Spleen (tissue), 11 donors: Measurements from ENCODE around the gene KCND3. TPM values are rescaled to one million over a fixed set of nuclear protein-coding genes. Genes with fewer than 3 reads are reported as not detected.

Experiments
- DNase-seq: peaks from one replicate; pipeline ENCODE4 v3.0.0-alpha.2; 2020
- H3K27ac ChIP-seq, 8 donors: fragments of 200-600 bp; sonication (generic) in 7 of 8; 1 replicate in 4 of 8; 2 replicates in 4 of 8; pipeline versions ENCODE4 v1.5.0 to v1.8.0; 2016 to 2021; ENCODE audit warnings: inconsistent platforms in 4 of 8, mild to moderate bottlenecking in 4 of 8, moderate library complexity in 1 of 8
- H3K27me3 ChIP-seq, 7 donors: fragments of 200-600 bp; sonication (generic) in 6 of 7; replicated peaks in 1 of 7; 1 replicate in 4 of 7; 2 replicates in 3 of 7; pipeline versions ENCODE4 v1.5.0 to v1.8.0; 2016 to 2021; ENCODE audit warnings: inconsistent platforms in 3 of 7, mild to moderate bottlenecking in 1 of 7
- H3K36me3 ChIP-seq, 6 donors: fragments of 200-600 bp; sonication (generic) in 5 of 6; 1 replicate in 4 of 6; 2 replicates in 2 of 6; pipeline versions ENCODE4 v1.5.0 to v1.8.0; 2016 to 2021; ENCODE audit warnings: inconsistent platforms in 2 of 6
- H3K4me1 ChIP-seq, 6 donors: fragments of 200-600 bp; sonication (generic) in 5 of 6; 1 replicate in 3 of 6; 2 replicates in 3 of 6; pipeline versions ENCODE4 v1.5.0 to v1.8.0; 2016 to 2021; ENCODE audit warnings: inconsistent platforms in 3 of 6
- H3K4me3 ChIP-seq, 8 donors: fragments of 200-600 bp; sonication (generic) in 7 of 8; 1 replicate in 4 of 8; 2 replicates in 4 of 8; pipeline versions ENCODE4 v1.5.0 to v1.8.0; 2016 to 2021; ENCODE audit warnings: inconsistent platforms in 4 of 8, mild to moderate bottlenecking in 4 of 8, moderate library complexity in 2 of 8
- H3K9me3 ChIP-seq, 8 donors: fragments of 200-600 bp; sonication (generic) in 7 of 8; 1 replicate in 4 of 8; 2 replicates in 4 of 8; pipeline versions ENCODE4 v1.5.0 to v1.8.0; 2016 to 2021; ENCODE audit warnings: inconsistent platforms in 4 of 8
- CTCF ChIP-seq, 11 experiments: fragments of 200-600 bp in 7 of 11; fragments of 450-650 bp in 4 of 11; sonication (generic) in 4 of 11; IDR thresholded peaks in 8 of 11; conservative IDR thresholded peaks in 3 of 11; 1 replicate in 7 of 11; 2 replicates in 4 of 11; pipeline versions ENCODE4 v1.4.0 to v1.8.0; 2016 to 2021; ENCODE audit warnings: antibody characterized with exemption in 11 of 11, inconsistent platforms in 4 of 11, mild to moderate bottlenecking in 1 of 11
- POLR2A ChIP-seq, 3 donors: fragments of 450-650 bp; IDR thresholded peaks; one replicate each; pipeline ENCODE4 v1.5.1; 2017; ENCODE audit warnings: antibody characterized with exemption in 3 of 3, mild to moderate bottlenecking in 1 of 3
- POLR2AphosphoS5 ChIP-seq, 3 donors: sonication (generic); formaldehyde crosslinking; IDR thresholded peaks; one replicate each; pipeline ENCODE4 v1.5.1; 2017; ENCODE audit warnings: antibody characterized with exemption in 3 of 3
- WGBS, 5 donors: extraction: QIAGEN DNeasy Blood & Tissue Kit in 3 of 5; methylation state at CpG; one replicate each; pipeline versions ENCODE4 v1.1.5 to v1.1.7; 2013 to 2018; 5-methylcytosine and 5-hydroxymethylcytosine counted together
- intact Hi-C: fragments of 100-400 bp; cut with DNase I; formaldehyde crosslinking; loops from one replicate; pipeline ENCODE4 v1.15.0; 2023; ENCODE audit warnings: low total_unique reads
- polyA plus RNA-seq, 3 donors: library from polyadenylated mRNA; stranded (reverse); fragments of 200-250 nt; gene quantifications; one replicate each; pipeline ENCODE4 v1.2.1, GENCODE V29; 2013
- total RNA-seq, 7 donors: library from RNA; depleted of rRNA in 3 of 7; stranded (reverse); fragments of >200 nt in 3 of 7; fragmentation: NEBNext Ultra II Directional in 4 of 7; extraction: Animal tissue kit (Norgen Biotek cat#: 25700) in 4 of 7; gene quantifications; one replicate each; pipeline versions ENCODE4 v1.1.0 to v1.2.1, GENCODE V29; 2016 to 2021
- donor health status: healthy with polysubstance abuse.
- donor health status: DM: no; HTN: no; CAD: no; lungs with moderate emphysema.
- donor health status: DM: no; HTN: no; CAD: no.
- donor health status: Bipolar disorder and iron deficiency.
- donor health status: healthy.
- donor health status: DM: no; HTN: no; CAD: no.
- donor health status: DM: yes; HTN: yes; CAD: no.

Gene KCND3
- total and polyA plus RNA-seq, 10 donors: 0.67 to 14.2 (median 8.6) TPM

GRCh38 chr1:111793923-111794322 lies 195.5 kb downstream of the KCND3 start:
- TF ChIP-seq POLR2A (IDR thresholded peaks at IDR 0.05) (no peak), POLR2AphosphoS5 (IDR thresholded peaks at IDR 0.05) (no peak), CTCF (IDR thresholded peaks at IDR 0.05 in 8 of 11, conservative IDR thresholded peaks at IDR 0.05 in 3 of 11) (no peak)
- no peak for DNase-seq
- H3K4me1 ChIP-seq: peaks cover 0 to 13% (median 4%) of the 10 kb centered on the region in 6 donors
- no peaks in the 10 kb centered on the region for H3K9me3 ChIP-seq
- H3K4me3 ChIP-seq: no peak overlapping the region
- no peak overlapping the region for H3K27ac ChIP-seq
- WGBS, 5 donors: 18 to 54% (median 28%) methylated on average over 2 of the region's 2 CpGs
- no peaks in the 10 kb centered on the region for H3K36me3 ChIP-seq
- peaks cover 0 to 8% (median 0%) of the 10 kb centered on the region in 7 donors for H3K27me3 ChIP-seq
- intact Hi-C loops: loop anchor here (10.0 kb wide), 1 partner anchor 201 kb away; no protein-coding TSS in a partner anchor

GRCh38 chr1:111792249-111792648 lies 197.2 kb downstream of the KCND3 start:
- Histone ChIP-seq H3K27me3 (peaks cover 0 to 8% (median 0%) of the 10 kb centered on the region in 7 donors), H3K4me3 (no peak overlapping the region), H3K36me3 (no peaks in the 10 kb centered on the region), H3K9me3 (no peaks in the 10 kb centered on the region), H3K27ac (peak overlapping the region in 2 of 8 donors; percentile 17 to 40), H3K4me1 (peaks cover 0 to 13% (median 4%) of the 10 kb centered on the region in 6 donors)
- no peak for DNase-seq
- intact Hi-C loops: loop anchor here (10.0 kb wide), 1 partner anchor 203 kb away; no protein-coding TSS in a partner anchor
- TF ChIP-seq POLR2AphosphoS5 (IDR thresholded peaks at IDR 0.05) (peak in 1 of 3 donors; percentile 5), CTCF (IDR thresholded peaks at IDR 0.05 in 8 of 11, conservative IDR thresholded peaks at IDR 0.05 in 3 of 11) (no peak), POLR2A (IDR thresholded peaks at IDR 0.05) (no peak)
- 42 to 56% (median 48%) methylated on average over 5 of the region's 5 CpGs for WGBS, 5 donors

DNA sequence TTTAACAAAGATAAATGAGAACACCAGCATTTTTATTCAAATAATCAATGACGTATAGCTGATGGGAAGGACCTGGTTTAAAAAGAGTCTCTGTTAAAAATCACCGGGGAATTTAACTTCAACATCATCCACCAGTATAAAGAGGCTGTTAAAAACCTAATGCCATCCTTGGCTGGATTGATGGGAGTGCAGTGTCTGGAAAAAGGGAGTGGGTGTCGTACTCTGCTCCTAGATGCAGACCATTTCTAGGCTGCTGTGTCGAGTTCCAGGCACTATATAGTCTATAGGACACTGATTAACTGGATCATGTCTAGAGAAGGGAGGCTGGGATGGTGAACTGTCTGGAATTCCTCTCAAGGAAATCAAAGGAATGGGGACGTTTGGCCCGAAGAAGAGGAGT lies 197.7 kb downstream of the KCND3 start:
- Histone ChIP-seq H3K27ac (peak overlapping the region in 2 of 8 donors; percentile 17 to 40), H3K4me3 (no peak overlapping the region), H3K4me1 (peaks cover 0 to 13% (median 4%) of the 10 kb centered on the region in 6 donors), H3K27me3 (peaks cover 0 to 8% (median 0%) of the 10 kb centered on the region in 7 donors), H3K36me3 (no peaks in the 10 kb centered on the region), H3K9me3 (no peaks in the 10 kb centered on the region)
- no peak for DNase-seq
- 75 to 85% (median 77%) methylated on average over 6 of the region's 6 CpGs for WGBS, 5 donors
- intact Hi-C loops: loop anchor here (10.0 kb wide), 1 partner anchor 203 kb away; no protein-coding TSS in a partner anchor
- TF ChIP-seq CTCF (IDR thresholded peaks at IDR 0.05 in 8 of 11, conservative IDR thresholded peaks at IDR 0.05 in 3 of 11): no peak
- TF ChIP-seq POLR2AphosphoS5 (IDR thresholded peaks at IDR 0.05): no peak
- TF ChIP-seq POLR2A (IDR thresholded peaks at IDR 0.05): no peak

- WGBS, 5 donors: 83 to 97% (median 88%) methylated on average over 2 of the region's 2 CpGs
- TF ChIP-seq POLR2A (IDR thresholded peaks at IDR 0.05) (no peak), CTCF (IDR thresholded peaks at IDR 0.05 in 8 of 11, conservative IDR thresholded peaks at IDR 0.05 in 3 of 11) (peak in 2 of 11 experiments; percentile 20 to 23), POLR2AphosphoS5 (IDR thresholded peaks at IDR 0.05) (no peak)
- intact Hi-C loops: loop anchor here (10.0 kb wide), 1 partner anchor 205 kb away; no protein-coding TSS in a partner anchor
- peaks cover 0 to 13% (median 4%) of the 10 kb centered on the region in 6 donors for H3K4me1 ChIP-seq
- DNase-seq: no peak
- no peak overlapping the region for H3K4me3 ChIP-seq
- H3K27me3 ChIP-seq: peaks cover 0 to 8% (median 0%) of the 10 kb centered on the region in 7 donors
- no peaks in the 10 kb centered on the region for H3K36me3 ChIP-seq
- no peaks in the 10 kb centered on the region for H3K9me3 ChIP-seq
- H3K27ac ChIP-seq: peak overlapping the region in 3 of 8 donors; percentile 8 to 45 (median 15)
Measured at GRCh38 chr1:111789666-111790316, 199.7 kb downstream of the KCND3 start.
